Gastroesophageal sphincter (tissue), 3 donors: Measurements from ENCODE around the gene SLC25A33.

Experiments
- CTCF ChIP-seq, 4 experiments: fragments of 200-600 bp in 2 of 4; fragments of 450-650 bp in 2 of 4; sonication (generic) in 1 of 4; IDR thresholded peaks; one replicate each; pipeline ENCODE4 v1.5.1; 2017 to 2019; ENCODE audit warnings: antibody characterized with exemption in 4 of 4, mild to moderate bottlenecking in 2 of 4, moderate library complexity in 2 of 4
- POLR2AphosphoS5 ChIP-seq: sonication (generic); formaldehyde crosslinking; IDR thresholded peaks from one replicate; pipeline ENCODE4 v1.6.1; 2017; ENCODE audit warnings: antibody characterized with exemption

- TF ChIP-seq CTCF (IDR thresholded peaks at IDR 0.05): no peak
- TF ChIP-seq POLR2AphosphoS5: no peak
Measured at GRCh38 chr1:9589719-9590157, 50.5 kb downstream of the SLC25A33 start.
